ENCODE results near the gene SUMO3.
A peak's percentile ranks its signal among the peaks of the same experiment; 100 is the strongest.

SUMO3 gene

DNA sequence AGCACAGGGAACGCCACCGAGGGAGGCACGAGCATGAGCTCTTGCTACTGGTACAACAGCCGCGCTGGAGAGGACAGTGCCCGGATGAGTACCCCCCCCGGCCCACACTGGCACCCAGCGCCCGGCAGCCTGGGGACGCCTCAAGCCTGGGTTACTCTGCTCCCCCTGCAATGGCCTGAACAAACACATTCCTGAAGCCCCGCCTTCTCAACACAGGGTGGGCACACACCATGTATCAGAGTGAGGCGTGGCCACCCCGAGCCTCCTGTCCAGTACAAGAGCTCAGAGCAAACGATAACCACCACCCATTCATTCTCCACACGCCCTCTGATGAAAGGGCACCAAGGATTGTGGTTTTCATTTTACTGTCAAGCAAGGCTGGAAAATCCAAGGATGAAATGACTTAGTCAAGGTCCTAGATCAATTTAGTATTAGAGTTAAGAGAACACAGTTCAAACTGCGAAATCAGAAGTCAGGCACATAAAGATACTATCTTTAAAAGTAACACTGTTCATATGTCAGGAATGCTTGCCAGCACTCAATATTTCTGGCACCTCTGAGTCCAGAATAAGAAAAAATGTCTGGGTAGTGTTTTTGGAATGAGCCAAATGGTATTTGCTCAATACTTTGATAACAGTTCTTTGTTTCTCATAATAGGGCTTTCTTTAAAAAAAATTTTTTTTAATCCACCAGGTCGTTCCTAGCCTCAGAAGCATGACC is 38.3 kb downstream of the SUMO3 start:
- no peak for DNase-seq (ENCODE audit: low read depth, low spot score)

GRCh38 chr21:44778983-44779382 is 38.9 kb downstream of the SUMO3 start:
- no peak for DNase-seq (ENCODE audit: low read depth, low spot score)

DNA sequence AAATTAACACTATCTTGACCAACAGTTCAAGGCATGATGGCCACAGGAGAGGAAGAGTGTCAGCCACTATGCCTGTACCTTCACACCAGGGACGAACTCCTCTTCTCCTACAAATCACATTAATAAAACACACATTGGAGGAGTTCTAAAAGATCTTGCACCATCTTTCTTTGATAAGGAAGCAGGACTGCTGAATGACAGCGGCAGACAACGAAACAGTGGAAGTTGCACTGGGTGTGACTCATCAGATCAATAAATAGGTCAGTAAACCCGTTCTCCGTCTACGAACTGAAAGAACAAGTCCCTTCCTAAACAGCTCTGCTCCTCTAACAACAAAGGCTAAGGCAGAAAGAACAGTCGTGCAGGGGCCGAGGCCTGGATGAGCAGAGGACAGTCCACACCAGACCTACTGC is 39.4 kb downstream of the SUMO3 start:
- DNase-seq (ENCODE audit: low read depth, low spot score): no peak

- DNase-seq (ENCODE audit: low read depth, low spot score): no peak
Measured at GRCh38 chr21:44778094-44778493, 39.8 kb downstream of the SUMO3 start.

DNA sequence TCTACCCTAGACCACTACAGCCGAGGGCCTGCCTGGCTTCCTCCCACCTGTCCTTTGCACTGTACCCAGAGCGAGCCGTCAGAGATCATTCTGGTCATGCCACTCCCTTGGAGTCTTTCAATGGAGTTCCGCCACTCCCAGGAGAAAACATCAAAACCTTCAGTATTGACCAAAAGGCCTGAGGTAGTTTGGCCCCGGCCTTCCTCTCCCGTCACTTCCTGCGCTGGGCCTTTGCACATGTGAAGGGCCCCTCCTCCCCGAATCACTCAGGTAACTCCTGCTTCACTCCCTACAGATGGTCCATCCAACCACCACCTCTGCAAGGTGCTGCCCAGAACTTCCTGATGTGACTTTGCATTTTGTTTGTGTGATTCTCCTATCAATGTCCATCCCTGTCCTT is 42.9 kb downstream of the SUMO3 start:
- no peak for DNase-seq (ENCODE audit: low read depth, low spot score)

GRCh38 chr21:44773291-44773932 is 44.5 kb downstream of the SUMO3 start:
- no peak for DNase-seq (ENCODE audit: low read depth, low spot score)

DNA sequence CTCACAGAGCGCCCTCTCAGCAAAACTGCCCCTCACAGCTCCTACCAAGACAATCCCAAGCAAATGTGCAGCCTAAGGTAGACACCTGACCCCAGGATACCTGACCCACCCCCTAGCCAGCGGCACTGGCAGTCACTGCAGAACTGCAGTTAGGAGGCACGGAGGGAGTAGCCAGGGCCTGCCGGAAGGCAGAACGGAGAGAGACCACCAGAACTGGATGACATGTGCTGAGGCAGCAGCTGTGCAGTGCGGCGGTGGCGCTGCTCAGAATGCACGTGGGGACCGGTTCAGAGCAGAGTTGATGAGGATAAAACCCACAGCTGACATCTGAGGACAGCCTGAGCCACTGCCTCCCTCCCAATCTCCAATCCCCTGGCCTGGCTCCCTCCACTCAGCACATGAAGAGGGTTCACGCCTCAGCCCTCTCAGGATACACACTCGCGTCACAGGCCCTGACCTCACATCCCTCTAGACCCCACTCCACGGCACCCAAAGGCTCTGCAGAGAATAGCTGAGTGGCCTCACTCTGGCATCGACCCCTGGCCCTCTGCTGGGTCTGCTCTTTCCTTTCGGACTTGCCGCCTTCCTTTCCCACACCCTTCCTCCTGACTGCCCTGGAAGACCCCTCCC is 45.9 kb downstream of the SUMO3 start:
- no peak for DNase-seq (ENCODE audit: low read depth, low spot score)

- peak; percentile 56 for DNase-seq (ENCODE audit: low read depth, low spot score)
Measured at GRCh38 chr21:44767834-44768831, 49.7 kb downstream of the SUMO3 start.

GRCh38 chr21:44766818-44767354 is 51.0 kb downstream of the SUMO3 start:
- DNase-seq (ENCODE audit: low read depth, low spot score): no peak

GRCh38 chr21:44766014-44766817 is 51.6 kb downstream of the SUMO3 start:
- DNase-seq (ENCODE audit: low read depth, low spot score): no peak

- DNase-seq (ENCODE audit: low read depth, low spot score): no peak
Measured at GRCh38 chr21:44765231-44766013, 52.4 kb downstream of the SUMO3 start.

DNA sequence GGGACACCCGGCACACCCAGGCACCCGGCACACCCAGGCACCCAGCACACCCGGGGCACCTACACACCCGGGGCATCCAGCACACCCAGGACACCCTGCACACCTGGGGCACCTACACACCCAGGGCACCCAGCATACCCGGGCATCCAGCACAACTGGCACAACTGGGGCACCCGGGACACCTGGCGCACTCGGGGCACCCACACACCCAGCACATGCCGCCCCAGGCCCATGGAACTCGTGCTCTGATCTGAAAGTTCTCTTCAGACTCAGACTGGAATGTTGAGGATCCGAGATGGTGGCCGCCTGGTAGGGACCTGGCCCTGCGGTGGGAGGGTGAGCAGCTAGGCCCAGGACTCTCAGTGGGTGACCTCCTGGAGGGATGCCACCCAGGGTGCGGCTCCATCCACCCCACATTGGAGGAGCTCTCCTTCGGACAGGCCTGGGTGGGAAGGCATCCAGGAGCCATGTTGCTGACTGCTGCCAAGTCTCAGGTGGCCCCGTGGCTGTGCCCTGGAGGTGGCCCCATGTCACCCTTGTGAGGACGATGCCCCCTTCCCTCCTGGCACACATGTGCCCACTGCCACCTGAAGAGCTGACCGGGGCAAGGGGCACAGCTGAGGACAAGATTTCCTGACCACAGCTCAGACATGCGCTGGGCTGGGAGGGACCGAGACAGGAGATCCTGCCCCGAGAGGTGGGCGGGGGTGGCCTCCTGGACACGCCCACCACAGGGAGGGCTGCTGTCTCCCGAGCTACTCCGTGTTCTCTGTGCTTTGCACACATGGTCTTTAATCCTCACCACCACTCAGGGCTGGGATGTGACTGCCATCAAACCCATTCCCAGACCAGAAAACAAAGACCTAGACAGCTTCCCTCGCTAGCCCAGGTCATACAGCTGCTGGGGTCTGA is 53.3 kb downstream of the SUMO3 start:
- no peak for DNase-seq (ENCODE audit: low read depth, low spot score)

DNA sequence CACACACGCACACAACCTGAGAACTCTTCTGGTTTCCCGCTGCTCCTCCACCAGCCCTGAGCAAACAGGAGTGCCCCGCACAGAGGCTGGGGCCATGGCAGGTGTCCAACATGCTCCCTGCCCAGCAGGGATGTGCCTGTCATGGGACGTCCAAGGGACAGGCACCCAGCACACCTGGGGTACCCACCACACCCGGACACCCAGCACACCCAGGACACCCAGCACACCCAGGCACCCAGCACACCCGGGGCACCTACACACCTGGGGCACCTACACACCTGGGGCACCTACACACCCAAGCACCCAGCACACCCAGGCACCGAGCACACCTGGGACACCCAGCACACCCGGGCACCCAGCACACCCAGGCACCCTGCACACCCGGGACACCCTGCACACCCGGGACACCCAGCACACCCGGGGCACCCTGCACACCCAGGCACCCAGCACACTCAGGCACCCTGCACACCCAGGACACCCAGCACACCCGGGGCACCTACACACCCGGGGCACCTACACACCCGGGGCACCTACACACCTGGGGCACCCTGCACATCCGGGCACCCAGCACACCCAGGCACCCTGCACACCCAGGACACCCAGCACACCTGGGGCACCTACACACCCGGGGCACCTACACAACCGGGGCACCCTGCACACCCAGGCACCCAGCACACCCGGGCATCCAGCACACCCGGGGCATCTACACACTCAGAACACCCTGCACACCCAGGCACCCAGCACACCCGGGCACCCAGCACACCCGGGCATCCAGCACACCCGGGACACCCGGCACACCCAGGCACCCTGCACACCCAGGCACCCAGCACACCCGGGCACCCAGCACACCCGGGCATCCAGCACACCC is 54.2 kb downstream of the SUMO3 start:
- no peak for DNase-seq (ENCODE audit: low read depth, low spot score)

GRCh38 chr21:44763050-44763378 is 54.8 kb downstream of the SUMO3 start:
- no peak for DNase-seq (ENCODE audit: low read depth, low spot score)

- no peak for DNase-seq (ENCODE audit: low read depth, low spot score)
Measured at GRCh38 chr21:44762221-44763049, 55.4 kb downstream of the SUMO3 start.

GRCh38 chr21:44761747-44762208 is 56.1 kb downstream of the SUMO3 start:
- no peak for DNase-seq (ENCODE audit: low read depth, low spot score)
